Measurements from ENCODE around the gene ZSWIM5.

DNA sequence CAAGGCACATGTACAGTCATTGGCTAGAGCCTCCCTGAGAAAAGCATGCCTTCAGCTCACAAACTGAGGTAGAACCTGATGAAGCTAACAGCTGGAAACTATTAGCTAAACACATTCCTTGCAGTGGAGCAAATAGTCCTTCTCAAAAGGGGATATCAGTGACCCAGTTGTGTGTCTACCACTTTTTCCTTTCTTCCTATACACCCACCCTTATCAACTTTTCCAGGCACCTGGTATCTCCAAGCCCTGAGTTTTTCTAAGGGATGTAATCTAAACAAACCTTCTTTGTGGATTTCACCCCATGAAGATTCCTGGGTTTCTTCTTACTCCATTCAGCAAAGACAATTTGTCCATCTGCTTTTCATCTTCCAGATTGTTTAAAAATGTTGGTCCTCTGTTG, 10.5 kb upstream of the ZSWIM5 start:
- TF ChIP-seq, protein P1, sequence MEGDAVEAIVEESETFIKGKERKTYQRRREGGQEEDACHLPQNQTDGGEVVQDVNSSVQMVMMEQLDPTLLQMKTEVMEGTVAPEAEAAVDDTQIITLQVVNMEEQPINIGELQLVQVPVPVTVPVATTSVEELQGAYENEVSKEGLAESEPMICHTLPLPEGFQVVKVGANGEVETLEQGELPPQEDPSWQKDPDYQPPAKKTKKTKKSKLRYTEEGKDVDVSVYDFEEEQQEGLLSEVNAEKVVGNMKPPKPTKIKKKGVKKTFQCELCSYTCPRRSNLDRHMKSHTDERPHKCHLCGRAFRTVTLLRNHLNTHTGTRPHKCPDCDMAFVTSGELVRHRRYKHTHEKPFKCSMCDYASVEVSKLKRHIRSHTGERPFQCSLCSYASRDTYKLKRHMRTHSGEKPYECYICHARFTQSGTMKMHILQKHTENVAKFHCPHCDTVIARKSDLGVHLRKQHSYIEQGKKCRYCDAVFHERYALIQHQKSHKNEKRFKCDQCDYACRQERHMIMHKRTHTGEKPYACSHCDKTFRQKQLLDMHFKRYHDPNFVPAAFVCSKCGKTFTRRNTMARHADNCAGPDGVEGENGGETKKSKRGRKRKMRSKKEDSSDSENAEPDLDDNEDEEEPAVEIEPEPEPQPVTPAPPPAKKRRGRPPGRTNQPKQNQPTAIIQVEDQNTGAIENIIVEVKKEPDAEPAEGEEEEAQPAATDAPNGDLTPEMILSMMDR (IDR thresholded peaks at IDR 0.05), result no peak
- TF ChIP-seq POLR2A (IDR thresholded peaks at IDR 0.05), result no peak

Measured in body of pancreas (tissue), 4 donors.